Measurements from ENCODE around the gene TMBIM4. TPM values are rescaled to one million over a fixed set of nuclear protein-coding genes. Genes with fewer than 3 reads are reported as not detected.

TMBIM4 gene
- total and polyA plus RNA-seq, 2 of the 4 experiments (the other 2 are of a cell fraction), result 38.7 to 59.3 TPM

DNA sequence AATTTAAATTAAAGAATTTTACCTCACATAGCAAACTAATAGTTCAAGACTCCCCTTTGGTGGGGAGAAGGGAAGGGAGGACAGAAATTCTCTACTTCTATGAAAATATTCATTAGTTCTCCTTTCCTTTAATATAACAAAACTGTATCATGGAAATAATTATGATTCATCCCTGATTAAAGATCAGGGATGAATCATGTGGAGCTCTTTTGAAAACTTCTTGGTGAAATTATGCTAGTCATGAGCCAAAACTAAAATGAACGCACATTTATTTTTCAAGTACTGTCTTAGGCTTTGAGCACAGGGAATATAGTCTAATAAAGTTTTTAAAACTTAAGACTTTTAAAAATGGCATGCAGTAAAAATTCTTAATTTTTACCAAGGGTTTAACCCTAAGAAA is 17.1 kb downstream of the TMBIM4 start:
- Histone ChIP-seq H4K20me1 (ENCODE audit: insufficient read depth, low read length) (no peaks in the 10 kb centered on the region; the same call in 1 of the 2 replicates), H3K79me1 (ENCODE audit: low read depth in 1 of 2, low read length in 2 of 2) (peaks cover 23 to 29% of the 10 kb centered on the region in 2 experiments), H4K8ac (ENCODE audit: low read depth in 2 of 2, low read length in 2 of 2) (no peak overlapping the region), H3K56ac (ENCODE audit: extremely low read depth, insufficient read depth, low read length) (no peak overlapping the region), H2BK15ac (ENCODE audit: low read depth, low read length) (no peak overlapping the region), H2BK120ac (ENCODE audit: low read depth, low read length) (no peak overlapping the region), H3K4ac (ENCODE audit: low read depth, low read length) (no peak overlapping the region), H3K27ac (ENCODE audit: insufficient read depth, low read length) (no peak overlapping the region), H3K23ac (ENCODE audit: low read depth, low read length) (no peak overlapping the region), H3K9ac (ENCODE audit: low read depth, low read length) (no peak overlapping the region), H2AK5ac (ENCODE audit: low read depth, low read length) (no peak overlapping the region), H3K4me3 (ENCODE audit: insufficient read depth, low read depth, low read length) (no peak overlapping the region), H2BK5ac (ENCODE audit: low read depth, low read length, poor library complexity, severe bottlenecking) (no peak overlapping the region), H3K4me2 (ENCODE audit: low read depth, low read length) (no peak overlapping the region), H3K36me3 (ENCODE audit: control insufficient read depth, insufficient read depth, low read length) (peaks cover 7% of the 10 kb centered on the region), H2BK20ac (ENCODE audit: low read depth, low read length) (no peak overlapping the region), H3K27me3 (ENCODE audit: control insufficient read depth, insufficient read depth, low read length) (no peaks in the 10 kb centered on the region), H2AK9ac (replicated peaks; ENCODE audit: low read depth, low read length, poor library complexity) (no peak overlapping the region), H3K14ac (replicated peaks; ENCODE audit: low read depth, low read length) (no peak overlapping the region), H2AFZ (replicated peaks; ENCODE audit: low read length, poor library complexity) (no peak overlapping the region), H3K4me1 (ENCODE audit: control insufficient read depth, insufficient read depth, low read length) (no peaks in the 10 kb centered on the region), H3K9me3 (ENCODE audit: control insufficient read depth, insufficient read depth, low read length) (no peaks in the 10 kb centered on the region), H3K9me1 (ENCODE audit: insufficient read depth, low read length) (0 out of 2 replicates have a peak, but pooled peaks cover 3% of the 10 kb centered on the region), H3K18ac (ENCODE audit: low read depth, low read length) (no peak overlapping the region), H4K5ac (ENCODE audit: low read depth, low read length) (no peak overlapping the region), H4K91ac (ENCODE audit: insufficient read depth, low read depth, low read length) (no peak overlapping the region)
- dilution Hi-C loops (cut with HindIII; ENCODE audit: low sequenced_read_pairs, unreplicated experiment), result no loop called here
- no TSS peak for BruUV-seq (replicated peaks)
- ATAC-seq (ENCODE audit: low read depth) (no peak), DNase-seq (peak; percentile 56)
- ChIA-PET POLR2A (ENCODE audit: unreplicated experiment) (no interaction called here), CTCF (no interaction called here)
- WGBS, 2 experiments (ENCODE audit: extremely low coverage in 2 of 2, insufficient read length in 1 of 2), result no CpG with 5 or more reads among the region's 1 CpG
- TF ChIP-seq FOS (IDR thresholded peaks at IDR 0.05; ENCODE audit: low read depth, low read length) (0 out of 2 replicates have a peak, but pooled peaks have one; percentile 8), SMC3 (IDR thresholded peaks at IDR 0.05; ENCODE audit: low read depth, low read length) (no peak)
- in situ Hi-C loops (cut with MboI; ENCODE audit: low sequenced_read_pairs), result loop anchor here (25.0 kb wide), 1 partner anchor 260 kb away; no protein-coding TSS in a partner anchor
- intact Hi-C loops (cut with micrococcal nuclease), result loop anchor here (10.0 kb wide), 1 partner anchor 1928 kb away; the partner anchor contains the start of gene KICS2

Measured in IMR-90 (cell line).